ENCODE results near the gene CLTA.
"Not testable (repeated sequence)": the region's sequence is repeated elsewhere in the genome, so short reads cannot be mapped to it uniquely, and the experiment has no call there.

The CLTA gene

GRCh38 chr9:36248061-36248460 is 57.3 kb downstream of the CLTA start:
- peak; percentile 34 for DNase-seq (ENCODE audit: low spot score)
- TF ChIP-seq, protein P1, sequence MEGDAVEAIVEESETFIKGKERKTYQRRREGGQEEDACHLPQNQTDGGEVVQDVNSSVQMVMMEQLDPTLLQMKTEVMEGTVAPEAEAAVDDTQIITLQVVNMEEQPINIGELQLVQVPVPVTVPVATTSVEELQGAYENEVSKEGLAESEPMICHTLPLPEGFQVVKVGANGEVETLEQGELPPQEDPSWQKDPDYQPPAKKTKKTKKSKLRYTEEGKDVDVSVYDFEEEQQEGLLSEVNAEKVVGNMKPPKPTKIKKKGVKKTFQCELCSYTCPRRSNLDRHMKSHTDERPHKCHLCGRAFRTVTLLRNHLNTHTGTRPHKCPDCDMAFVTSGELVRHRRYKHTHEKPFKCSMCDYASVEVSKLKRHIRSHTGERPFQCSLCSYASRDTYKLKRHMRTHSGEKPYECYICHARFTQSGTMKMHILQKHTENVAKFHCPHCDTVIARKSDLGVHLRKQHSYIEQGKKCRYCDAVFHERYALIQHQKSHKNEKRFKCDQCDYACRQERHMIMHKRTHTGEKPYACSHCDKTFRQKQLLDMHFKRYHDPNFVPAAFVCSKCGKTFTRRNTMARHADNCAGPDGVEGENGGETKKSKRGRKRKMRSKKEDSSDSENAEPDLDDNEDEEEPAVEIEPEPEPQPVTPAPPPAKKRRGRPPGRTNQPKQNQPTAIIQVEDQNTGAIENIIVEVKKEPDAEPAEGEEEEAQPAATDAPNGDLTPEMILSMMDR (IDR thresholded peaks at IDR 0.05; ENCODE audit: extremely low read depth, insufficient read depth, missing control alignments), result peak; percentile 34
- in situ Hi-C loops (cut with MboI; ENCODE audit: low pct_unique_long_range_greater_than_20kb, low sequenced_read_pairs, unreplicated experiment), result not testable (repeated sequence)

GRCh38 chr9:36249189-36249588 is 58.5 kb downstream of the CLTA start:
- TF ChIP-seq, protein P1 (IDR thresholded peaks at IDR 0.05; ENCODE audit: extremely low read depth, insufficient read depth, missing control alignments), result no peak
- in situ Hi-C loops (cut with MboI; ENCODE audit: low pct_unique_long_range_greater_than_20kb, low sequenced_read_pairs, unreplicated experiment), result no loop called here
- no peak for DNase-seq (ENCODE audit: low spot score)

- TF ChIP-seq, protein P1 (IDR thresholded peaks at IDR 0.05; ENCODE audit: extremely low read depth, insufficient read depth, missing control alignments), result no peak
- no peak for DNase-seq (ENCODE audit: low spot score)
- in situ Hi-C loops (cut with MboI; ENCODE audit: low pct_unique_long_range_greater_than_20kb, low sequenced_read_pairs, unreplicated experiment), result no loop called here
These were observed 59.4 kb downstream of the CLTA start for GRCh38 chr9:36250079-36250478.

DNA sequence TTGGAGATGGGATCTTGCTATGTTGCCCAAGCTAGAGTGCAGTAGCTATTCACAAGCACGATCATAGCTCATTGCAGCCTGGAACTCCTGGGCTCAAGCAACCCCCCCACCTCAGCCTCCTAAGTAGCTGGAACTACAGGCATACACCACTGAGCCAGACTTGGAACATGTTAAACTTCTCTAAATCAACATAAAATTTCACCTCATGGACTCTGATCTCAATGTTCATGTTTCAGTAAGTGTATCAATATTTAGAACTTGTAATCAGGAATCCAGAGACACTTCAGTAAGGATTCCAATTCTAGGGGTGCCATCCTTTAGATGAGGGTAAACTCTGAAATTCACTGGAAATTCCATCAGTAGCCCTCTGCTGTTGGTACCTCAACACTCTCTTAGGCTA is 60.7 kb downstream of the CLTA start:
- DNase-seq (ENCODE audit: low spot score), result no peak
- TF ChIP-seq, protein P1 (IDR thresholded peaks at IDR 0.05; ENCODE audit: extremely low read depth, insufficient read depth, missing control alignments), result no peak
- in situ Hi-C loops (cut with MboI; ENCODE audit: low pct_unique_long_range_greater_than_20kb, low sequenced_read_pairs, unreplicated experiment), result no loop called here

GRCh38 chr9:36258208-36258995 is 67.7 kb downstream of the CLTA start, which contains the start of gene GNE:
Gene GNE (minus strand): TSS chr9:36258448. CDS start chr9:36249355, 9,093 bp downstream.
- in situ Hi-C loops (cut with MboI; ENCODE audit: low pct_unique_long_range_greater_than_20kb, low sequenced_read_pairs, unreplicated experiment), result no loop called here
- peak; percentile 93 for DNase-seq (ENCODE audit: low spot score)
- TF ChIP-seq, protein P1 (IDR thresholded peaks at IDR 0.05; ENCODE audit: extremely low read depth, insufficient read depth, missing control alignments), result no peak

- in situ Hi-C loops (cut with MboI; ENCODE audit: low pct_unique_long_range_greater_than_20kb, low sequenced_read_pairs, unreplicated experiment), result no loop called here
- no peak for DNase-seq (ENCODE audit: low spot score)
- TF ChIP-seq, protein P1 (IDR thresholded peaks at IDR 0.05; ENCODE audit: extremely low read depth, insufficient read depth, missing control alignments), result no peak
These were observed 68.3 kb downstream of the CLTA start for GRCh38 chr9:36258996-36259533.
